OCI-LY7 (cell line): Measurements from ENCODE around the gene MAP3K8. TPM values are rescaled to one million over a fixed set of nuclear protein-coding genes. Genes with fewer than 3 reads are reported as not detected.

Experiments used
- BruUV-seq: library from RNA; stranded (reverse); fragments of 400-500 nt; replicated peaks from 2 replicates; lab custom pipeline; 2021; lab: Mats Ljungman, UMichigan
- CTCF ChIA-PET: fragments of 300-600 bp; sonication (Branson Sonifier 250); formaldehyde crosslinking; loops from one replicate; lab custom pipeline; 2022; ENCODE audit warnings: antibody characterized with exemption; ENCODE audit not compliant: unreplicated experiment; lab: Charles Lee
- POLR2A ChIA-PET: fragments of 300-600 bp; sonication (Branson Sonifier 250); formaldehyde crosslinking; loops from one replicate; lab custom pipeline; 2022; ENCODE audit warnings: antibody characterized with exemption; lab: Charles Lee
- DNase-seq: peaks from one replicate; pipeline ENCODE4 v3.0.0-alpha.2; 2015; ENCODE audit warnings: low spot score
- H2AFZ ChIP-seq: fragments of 200-600 bp; sonication (generic), shearing (Covaris generic); 2 replicates; pipeline ENCODE4 v1.6.1; 2014; ENCODE audit warnings: mild to moderate bottlenecking, antibody characterized with exemption, low read length, moderate library complexity
- H3K27ac ChIP-seq: fragments of 200-600 bp; sonication (generic); 2 replicates; pipeline ENCODE4 v1.5.1; 2014; ENCODE audit warnings: mixed run types, low read depth, mild to moderate bottlenecking, moderate library complexity, low read length, inconsistent platforms; ENCODE audit not compliant: poor library complexity, severe bottlenecking
- H3K36me3 ChIP-seq: fragments of 200-600 bp; sonication (generic); 2 replicates; pipeline ENCODE4 v1.6.1; 2014; ENCODE audit warnings: mild to moderate bottlenecking, antibody characterized with exemption, low read length, moderate library complexity, mixed read lengths; ENCODE audit not compliant: insufficient read depth
- H3K4me1 ChIP-seq: fragments of 200-600 bp; sonication (generic); 2 replicates; pipeline ENCODE4 v1.5.1; 2014; ENCODE audit warnings: mild to moderate bottlenecking, low read length; ENCODE audit not compliant: insufficient read depth, poor library complexity, severe bottlenecking
- H3K4me2 ChIP-seq: fragments of 200-600 bp; sonication (generic); 2 replicates; pipeline ENCODE4 v1.6.1; 2014; ENCODE audit warnings: mild to moderate bottlenecking, low read length
- H3K4me3 ChIP-seq: fragments of 200-600 bp; sonication (generic); 2 replicates; pipeline ENCODE4 v1.5.1; 2014; ENCODE audit warnings: mild to moderate bottlenecking, low read depth, low read length; ENCODE audit not compliant: poor library complexity, severe bottlenecking
- H3K79me2 ChIP-seq: fragments of 200-600 bp; sonication (generic); 2 replicates; pipeline ENCODE4 v1.6.1; 2016; ENCODE audit warnings: low read depth, mild to moderate bottlenecking, low read length, moderate library complexity, mixed read lengths; ENCODE audit not compliant: insufficient read depth
- H3K9me2 ChIP-seq: fragments of 200-600 bp; sonication (generic); 2 replicates; pipeline ENCODE4 v1.6.1; 2016; ENCODE audit warnings: mild to moderate bottlenecking, low read length, mixed read lengths; ENCODE audit not compliant: insufficient read depth
- H3K9me3 ChIP-seq: fragments of 200-600 bp; sonication (generic); 2 replicates; pipeline ENCODE4 v1.6.1; 2014; ENCODE audit warnings: mild to moderate bottlenecking, mixed run types, low read length, mixed read lengths
- H4K20me1 ChIP-seq: fragments of 200-600 bp; sonication (generic); 2 replicates; pipeline ENCODE4 v1.6.1; 2014; ENCODE audit warnings: mild to moderate bottlenecking, antibody characterized with exemption, low read length, moderate library complexity, mixed read lengths; ENCODE audit not compliant: insufficient read depth
- CTCF ChIP-seq: fragments of 200-600 bp; sonication (generic); conservative IDR thresholded peaks from 2 replicates; pipeline ENCODE4 v1.5.1; 2014; ENCODE audit warnings: mild to moderate bottlenecking, antibody characterized with exemption, low read length, moderate library complexity, mixed read lengths
- EZH2phosphoT487 ChIP-seq: fragments of 200-600 bp; sonication (generic); IDR thresholded peaks from 2 replicates; pipeline ENCODE4 v1.6.1; 2018; ENCODE audit warnings: low read depth, borderline replicate concordance, mild to moderate bottlenecking, mixed run types, antibody characterized with exemption, low read length, moderate library complexity, mixed read lengths
- intact Hi-C: fragments of 100-400 bp; cut with micrococcal nuclease; formaldehyde crosslinking; loops from one replicate; pipeline ENCODE4 v1.10.0; 2022; ENCODE audit not compliant: unreplicated experiment
- total RNA-seq, 2 experiments: library from RNA; depleted of rRNA in 1 of 2; stranded (reverse); fragments of >200 nt in 1 of 2; shearing (Covaris generic) in 1 of 2; gene quantifications; 2 replicates each; pipeline ENCODE4 v1.2.3, GENCODE V29; 2014 to 2022

The MAP3K8 gene
- total RNA-seq, 2 experiments from 2014 or later = 10.8 to 21.9 TPM

- Histone ChIP-seq H4K20me1 (no peaks in the 10 kb centered on the region), H3K4me1 (no peaks in the 10 kb centered on the region), H2AFZ (no peak overlapping the region), H3K79me2 (no peaks in the 10 kb centered on the region), H3K27ac (no peak overlapping the region), H3K4me3 (no peak overlapping the region), H3K9me3 (no peaks in the 10 kb centered on the region), H3K9me2 (no peaks in the 10 kb centered on the region), H3K36me3 (no peaks in the 10 kb centered on the region), H3K4me2 (no peak overlapping the region)
- ChIA-PET POLR2A (no interaction called here), CTCF (no interaction called here)
- intact Hi-C loops = no loop called here
- TF ChIP-seq EZH2phosphoT487 (no peak), CTCF (no peak)
- DNase-seq = no peak
- no TSS peak for BruUV-seq
Observed at GRCh38 chr10:30386801-30387588, 47.0 kb upstream of the MAP3K8 start.

- Histone ChIP-seq H3K9me2 (no peaks in the 10 kb centered on the region), H2AFZ (no peak overlapping the region), H3K36me3 (no peaks in the 10 kb centered on the region), H3K4me3 (no peak overlapping the region), H4K20me1 (no peaks in the 10 kb centered on the region), H3K4me2 (no peak overlapping the region), H3K79me2 (no peaks in the 10 kb centered on the region), H3K4me1 (no peaks in the 10 kb centered on the region), H3K27ac (no peak overlapping the region), H3K9me3 (no peaks in the 10 kb centered on the region)
- intact Hi-C loops = no loop called here
- TF ChIP-seq EZH2phosphoT487 (no peak), CTCF (no peak)
- no peak for DNase-seq
- ChIA-PET CTCF (no interaction called here), POLR2A (interaction anchor here (0.7 kb wide), 1 partner anchor 68 kb away, joined by 3 read pairs; no protein-coding TSS in a partner anchor)
- no TSS peak for BruUV-seq
Observed at GRCh38 chr10:30387646-30388243, 46.2 kb upstream of the MAP3K8 start.

DNA sequence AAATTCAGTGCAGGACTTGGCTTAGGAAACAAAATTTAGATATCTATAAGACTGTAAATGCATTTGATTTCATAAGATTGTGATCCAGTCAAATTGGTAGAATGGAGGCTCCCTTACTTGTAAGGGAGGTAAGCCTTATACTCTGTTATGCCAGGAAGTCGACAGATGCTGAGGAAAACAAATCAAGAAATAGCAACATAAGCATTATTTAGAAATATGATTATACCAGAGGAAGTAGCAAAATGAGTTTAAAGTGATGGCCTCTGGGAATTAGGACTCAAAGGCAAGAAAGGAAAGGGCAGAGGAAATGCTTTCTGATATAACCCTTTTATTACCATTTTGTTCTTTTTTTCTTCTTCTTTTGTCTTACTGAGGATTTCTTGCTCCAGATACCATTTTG is 44.4 kb upstream of the MAP3K8 start:
- ChIA-PET CTCF (no interaction called here), POLR2A (interaction anchor here (0.6 to 1.9 kb wide), 2 partner anchors 157 to 192 kb away, joined by 3 to 5 read pairs; no protein-coding TSS in a partner anchor)
- intact Hi-C loops = no loop called here
- Histone ChIP-seq H3K79me2 (no peaks in the 10 kb centered on the region), H4K20me1 (no peaks in the 10 kb centered on the region), H3K9me2 (no peaks in the 10 kb centered on the region), H3K27ac (no peak overlapping the region), H3K4me2 (no peak overlapping the region), H2AFZ (no peak overlapping the region), H3K4me3 (no peak overlapping the region), H3K4me1 (no peaks in the 10 kb centered on the region), H3K36me3 (no peaks in the 10 kb centered on the region), H3K9me3 (no peaks in the 10 kb centered on the region)
- no TSS peak for BruUV-seq
- no peak for TF ChIP-seq EZH2phosphoT487
- no peak for TF ChIP-seq CTCF
- no peak for DNase-seq
